ENCODE results near the gene IL6R.
"Not testable (repeated sequence)": the region's sequence is repeated elsewhere in the genome, so short reads cannot be mapped to it uniquely, and the experiment has no call there.

IL6R gene

DNA sequence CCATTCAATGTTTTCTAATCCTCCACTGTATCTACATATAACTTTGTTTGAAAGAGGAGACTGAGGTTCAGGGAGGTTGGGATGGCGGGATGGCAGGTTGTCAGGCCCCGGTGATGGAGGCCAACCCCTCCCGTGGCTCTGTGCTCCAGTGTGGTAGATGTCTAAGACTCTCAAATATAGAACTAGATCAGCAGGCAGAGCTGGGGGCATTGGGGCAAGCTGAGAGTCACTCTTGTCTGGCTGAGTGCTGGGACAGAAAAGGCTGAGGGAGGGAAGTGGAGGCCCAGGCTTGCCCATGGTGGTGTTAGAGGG lies 1.7 kb downstream of the IL6R start:
- no peak for DNase-seq (ENCODE audit: low read depth)

- no peak for DNase-seq (ENCODE audit: low read depth)
Measured at GRCh38 chr1:154407198-154408091, 2.3 kb downstream of the IL6R start.

DNA sequence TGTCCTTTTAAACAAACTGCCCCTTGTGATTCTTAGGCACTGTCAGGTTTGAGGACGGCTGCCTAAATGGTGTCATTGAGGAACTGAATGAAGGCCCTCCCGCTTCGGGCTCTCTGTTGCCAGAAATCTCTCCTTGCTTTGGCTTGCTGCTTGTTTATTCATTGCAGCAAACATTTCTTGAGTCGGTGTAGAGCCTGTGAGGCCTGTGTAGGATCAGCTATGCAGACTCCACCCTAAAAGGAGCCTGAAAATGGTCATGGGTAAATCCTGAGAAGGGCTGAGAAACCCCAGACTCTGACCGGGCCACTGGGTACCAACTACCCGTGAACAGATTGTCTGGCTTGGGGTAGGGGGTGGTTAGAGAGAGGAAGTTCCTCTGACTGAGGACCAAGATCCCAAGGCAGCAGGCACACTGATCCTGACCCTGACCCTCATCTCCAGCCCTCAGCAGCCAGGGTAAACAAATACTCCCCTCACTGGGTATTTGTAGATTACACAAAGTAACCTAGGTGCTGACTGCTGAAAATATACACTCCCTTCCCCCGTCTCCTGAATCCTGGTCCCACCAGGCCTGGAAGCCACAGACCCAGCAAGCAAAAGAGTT lies 3.1 kb downstream of the IL6R start:
- DNase-seq (ENCODE audit: low read depth): no peak

DNA sequence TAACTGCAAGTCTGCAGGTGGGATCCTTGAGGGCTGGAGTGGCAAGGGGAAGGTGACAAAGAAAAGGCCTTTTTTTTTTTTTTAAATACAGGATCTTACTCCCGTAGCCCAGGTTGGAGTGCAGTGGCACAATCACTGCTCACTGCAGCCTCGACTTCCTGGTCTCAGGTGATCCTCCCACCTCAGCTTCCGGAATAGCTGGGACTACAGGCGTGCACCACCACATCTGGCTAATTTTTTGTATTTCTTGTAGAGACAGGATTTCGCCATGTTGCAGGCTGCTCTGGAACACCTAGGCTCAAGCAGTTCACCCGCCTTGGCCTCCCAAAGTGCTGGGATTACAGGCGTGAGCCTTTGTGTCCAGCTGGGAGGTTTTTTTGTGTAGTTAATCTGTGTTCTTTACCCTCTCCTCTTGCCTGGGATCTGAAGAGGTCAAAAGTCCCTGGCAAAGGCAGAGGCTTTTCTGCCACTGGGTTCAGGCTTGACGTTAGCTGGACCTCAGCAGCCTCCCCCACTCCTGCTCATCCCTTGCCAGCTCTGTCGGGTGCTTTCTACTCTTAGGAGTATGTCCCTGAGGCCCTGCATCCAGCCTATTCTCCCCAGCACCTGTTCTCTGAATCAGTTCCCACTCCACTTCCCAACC lies 5.2 kb downstream of the IL6R start:
- DNase-seq (ENCODE audit: low read depth): no peak

DNA sequence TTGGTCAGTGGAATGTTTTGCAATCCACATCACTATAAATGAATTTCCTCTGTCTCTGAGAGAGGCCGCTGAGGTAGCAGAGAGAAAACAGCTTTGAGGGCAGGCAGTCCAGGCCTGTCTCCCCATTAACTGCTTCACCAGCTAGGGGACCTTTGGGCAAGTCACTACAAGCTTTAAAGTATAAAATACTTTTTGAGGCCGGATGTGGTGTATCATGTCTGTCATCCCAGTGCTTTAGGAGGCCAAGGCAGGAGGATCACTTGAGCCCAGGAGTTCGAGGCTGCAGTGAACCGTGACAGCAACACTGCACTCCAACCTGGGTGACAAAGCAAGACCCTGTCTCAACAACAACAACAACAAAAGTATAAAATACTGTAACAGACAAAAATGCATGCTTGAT lies 6.4 kb downstream of the IL6R start:
- no peak for DNase-seq (ENCODE audit: low read depth)

DNA sequence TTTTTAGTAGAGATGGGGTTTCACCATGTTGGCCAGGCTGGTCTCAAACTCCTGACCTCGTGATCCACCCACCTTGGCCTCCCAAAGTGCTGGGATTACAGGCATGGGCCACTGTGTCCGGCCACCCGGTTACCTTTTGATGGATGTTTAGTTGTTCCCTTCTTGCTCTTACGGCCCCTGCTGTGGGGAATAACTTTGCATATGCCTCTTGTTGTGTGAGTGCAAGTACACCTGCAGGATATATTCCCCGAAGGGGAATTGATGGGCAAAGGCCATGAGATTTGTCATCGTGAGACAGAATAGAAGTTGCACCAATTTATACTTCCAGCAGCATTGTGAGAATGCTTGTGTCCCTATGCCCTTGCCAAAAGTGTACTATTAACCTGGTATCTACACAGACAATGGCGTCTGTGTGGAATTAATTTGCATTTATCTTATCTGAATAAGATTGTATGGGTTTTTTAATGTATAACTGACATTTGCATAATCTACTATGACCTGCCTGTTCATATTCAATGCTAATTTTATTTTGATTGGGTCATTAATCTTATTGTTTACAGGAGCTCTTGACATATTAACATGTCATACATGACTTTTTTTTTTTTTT lies 8.1 kb downstream of the IL6R start:
- no peak for DNase-seq (ENCODE audit: low read depth)

DNA sequence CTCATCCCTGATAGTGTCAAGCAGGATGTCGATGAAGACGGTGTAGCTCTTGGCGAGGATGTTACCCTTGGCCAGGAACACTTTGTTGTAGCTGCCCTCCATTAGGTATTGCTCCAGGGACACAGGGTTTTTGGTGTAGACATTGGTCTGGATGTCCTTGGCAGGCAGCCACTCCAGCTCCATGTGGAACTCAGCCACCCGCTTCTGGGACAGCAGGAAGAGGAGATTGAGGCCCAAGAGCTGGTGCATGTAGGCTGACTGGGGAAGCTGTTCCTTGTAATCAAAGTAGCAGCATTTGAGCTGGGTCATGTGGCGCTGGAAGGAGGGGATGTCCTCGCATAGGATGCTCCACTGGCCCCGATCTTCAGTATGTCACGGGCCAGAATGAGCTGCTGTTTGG lies 9.5 kb downstream of the IL6R start:
- DNase-seq (ENCODE audit: low read depth): no peak

DNA sequence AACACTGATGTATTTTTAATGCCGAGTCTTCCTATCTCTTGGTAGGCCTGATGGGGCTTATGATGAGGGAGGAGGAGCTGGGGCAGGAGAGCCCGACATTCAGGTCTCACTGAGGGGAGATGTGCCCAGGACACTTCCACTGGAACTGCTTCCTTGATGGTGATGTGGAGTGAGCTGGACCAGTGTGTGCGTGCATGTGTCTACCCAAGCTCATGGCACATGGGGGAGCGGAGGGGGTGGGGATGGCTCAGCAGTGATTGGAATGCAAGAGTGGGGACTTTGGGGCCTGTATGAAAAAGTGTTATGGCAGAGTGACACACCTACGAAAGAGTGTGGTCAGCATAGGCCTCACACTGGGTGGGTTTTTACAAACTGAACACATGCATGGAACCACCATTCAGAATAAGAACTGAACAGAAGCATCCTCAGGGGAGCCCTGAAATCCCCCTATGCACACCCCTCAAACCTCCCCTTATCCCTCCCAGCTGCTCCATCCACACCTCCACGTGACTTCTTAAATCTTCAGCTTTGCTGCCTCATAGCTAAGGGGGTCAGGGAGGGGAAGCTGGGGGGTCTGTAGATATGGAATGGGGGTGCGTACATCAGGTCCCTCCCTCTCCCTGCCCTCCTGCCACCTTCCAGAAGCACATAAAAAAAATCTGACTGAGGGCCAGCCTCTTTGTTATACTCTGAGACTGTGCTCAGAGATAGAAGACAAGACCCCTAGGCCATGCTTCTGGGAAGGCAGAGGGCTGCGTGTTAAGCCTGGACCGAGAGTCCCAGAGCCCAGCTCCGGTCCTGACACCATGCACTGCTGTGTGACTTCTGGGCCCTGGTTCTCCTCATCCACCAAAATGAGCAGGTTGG lies 11.6 kb downstream of the IL6R start:
- no peak for DNase-seq (ENCODE audit: low read depth)

GRCh38 chr1:154417338-154417608 lies 12.1 kb downstream of the IL6R start:
- DNase-seq (ENCODE audit: low read depth): no peak

DNA sequence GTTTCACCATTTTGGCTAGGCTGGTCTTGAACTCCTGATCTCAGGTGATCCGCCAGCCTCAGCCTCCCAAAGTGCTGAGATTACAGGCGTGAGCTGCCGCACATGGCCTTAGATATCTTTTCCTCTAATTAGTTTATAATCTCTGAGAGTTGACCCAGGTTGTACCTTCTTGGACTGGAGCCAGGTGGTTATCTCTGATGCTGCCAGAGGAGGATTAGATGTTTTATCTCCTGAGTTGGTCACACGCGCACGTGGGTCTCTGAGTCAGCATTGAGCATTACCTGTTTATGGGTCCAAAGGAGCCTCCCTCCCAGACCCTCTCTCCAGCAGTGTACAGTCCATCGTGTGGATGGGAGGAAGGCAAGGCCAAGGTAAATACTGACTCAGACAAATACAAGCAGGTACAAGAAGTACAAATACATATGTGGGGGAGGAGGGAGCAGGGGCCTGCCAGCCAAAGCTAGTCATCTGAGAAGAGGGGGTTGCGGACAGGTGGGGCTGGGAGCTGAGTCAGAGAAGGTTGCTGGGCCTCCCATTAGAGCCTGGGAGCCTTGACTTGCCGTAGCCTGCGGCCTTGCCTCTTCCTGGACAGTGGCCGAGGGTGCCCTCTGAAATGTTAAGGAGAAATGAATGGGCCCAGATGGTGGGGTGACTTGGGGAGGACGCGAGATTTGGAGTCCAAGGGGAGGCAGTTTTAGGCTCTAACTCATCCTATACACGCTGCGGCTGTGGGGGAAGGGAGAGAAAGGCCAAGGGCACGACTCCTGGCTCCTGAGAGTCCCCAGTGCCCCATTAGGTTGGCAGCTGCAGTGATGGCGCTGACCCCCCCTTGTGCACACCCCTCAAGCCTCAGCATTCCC lies 13.1 kb downstream of the IL6R start:
- no peak for DNase-seq (ENCODE audit: low read depth)

GRCh38 chr1:154418923-154419619 lies 13.9 kb downstream of the IL6R start:
- DNase-seq (ENCODE audit: low read depth): no peak

- peak; percentile 88 for DNase-seq (ENCODE audit: low read depth)
Measured at GRCh38 chr1:154419620-154420571, 14.8 kb downstream of the IL6R start.

DNA sequence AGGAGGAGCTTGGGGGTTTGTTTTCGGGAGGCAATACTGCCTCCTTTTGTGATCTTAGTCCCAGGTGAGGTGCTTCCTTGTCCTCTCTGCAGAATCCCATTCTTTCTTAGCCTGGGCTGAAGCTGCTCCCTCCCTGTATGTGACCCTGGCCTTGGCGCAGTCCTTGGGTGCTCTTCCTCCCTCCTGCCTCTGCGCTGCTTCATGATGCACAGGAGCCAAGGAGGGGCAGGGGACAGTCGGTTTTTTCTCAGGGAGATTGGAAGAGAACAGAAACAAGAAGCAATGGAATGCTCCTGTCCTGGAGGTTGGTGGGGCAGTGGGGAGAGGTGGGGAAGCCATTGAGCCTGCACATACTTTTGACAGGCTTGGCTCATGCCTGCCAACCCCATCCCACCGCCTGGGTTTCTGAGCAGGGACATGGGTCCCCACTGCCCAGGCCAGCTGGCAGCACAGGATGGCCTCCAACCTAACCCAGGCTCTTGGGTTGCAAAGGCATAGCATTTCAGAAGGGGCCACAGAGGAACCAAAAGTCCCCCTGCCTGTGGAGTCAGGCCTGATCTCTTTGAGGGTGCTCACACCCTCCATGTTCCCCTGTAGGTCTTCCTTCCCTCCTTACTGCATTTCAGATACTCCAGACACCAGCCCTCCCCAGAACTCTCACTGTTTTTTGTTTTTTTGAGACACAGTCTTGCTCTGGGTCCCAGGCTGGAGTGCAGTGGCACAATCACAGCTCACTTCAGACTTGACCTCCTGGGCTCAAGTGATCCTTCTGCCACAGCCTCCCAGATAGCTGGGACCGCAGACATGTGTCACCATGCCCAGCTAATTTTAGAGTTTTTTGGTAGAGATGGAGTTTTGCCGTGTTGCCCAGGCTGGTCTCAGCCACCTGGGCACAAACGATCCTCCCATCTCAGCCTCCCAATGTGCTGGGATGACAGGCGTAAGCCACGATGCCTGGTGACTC lies 16.1 kb downstream of the IL6R start:
- no peak for DNase-seq (ENCODE audit: low read depth)

- DNase-seq (ENCODE audit: low read depth): not testable (repeated sequence)
Measured at GRCh38 chr1:154422049-154422448, 16.9 kb downstream of the IL6R start.

DNA sequence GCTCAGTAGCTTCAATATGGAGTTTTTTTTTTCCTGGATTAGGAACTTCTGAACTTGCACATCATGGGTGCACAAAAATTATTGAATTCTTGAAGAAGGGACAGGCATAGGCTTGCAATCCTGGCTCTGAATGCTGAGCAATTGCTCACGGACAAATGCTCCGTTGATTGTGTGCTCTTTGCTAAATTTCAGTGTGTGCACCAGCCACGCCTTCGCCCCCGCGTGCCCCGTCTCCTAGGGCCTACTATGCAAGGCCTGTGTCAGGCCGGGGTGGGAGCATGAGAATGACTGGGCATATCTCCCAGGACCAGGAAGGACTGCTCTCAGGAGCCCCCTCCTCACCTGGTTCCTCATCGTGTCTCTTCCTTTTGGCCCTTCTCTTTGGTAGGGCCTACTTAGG lies 17.4 kb downstream of the IL6R start:
- no peak for DNase-seq (ENCODE audit: low read depth)

DNA sequence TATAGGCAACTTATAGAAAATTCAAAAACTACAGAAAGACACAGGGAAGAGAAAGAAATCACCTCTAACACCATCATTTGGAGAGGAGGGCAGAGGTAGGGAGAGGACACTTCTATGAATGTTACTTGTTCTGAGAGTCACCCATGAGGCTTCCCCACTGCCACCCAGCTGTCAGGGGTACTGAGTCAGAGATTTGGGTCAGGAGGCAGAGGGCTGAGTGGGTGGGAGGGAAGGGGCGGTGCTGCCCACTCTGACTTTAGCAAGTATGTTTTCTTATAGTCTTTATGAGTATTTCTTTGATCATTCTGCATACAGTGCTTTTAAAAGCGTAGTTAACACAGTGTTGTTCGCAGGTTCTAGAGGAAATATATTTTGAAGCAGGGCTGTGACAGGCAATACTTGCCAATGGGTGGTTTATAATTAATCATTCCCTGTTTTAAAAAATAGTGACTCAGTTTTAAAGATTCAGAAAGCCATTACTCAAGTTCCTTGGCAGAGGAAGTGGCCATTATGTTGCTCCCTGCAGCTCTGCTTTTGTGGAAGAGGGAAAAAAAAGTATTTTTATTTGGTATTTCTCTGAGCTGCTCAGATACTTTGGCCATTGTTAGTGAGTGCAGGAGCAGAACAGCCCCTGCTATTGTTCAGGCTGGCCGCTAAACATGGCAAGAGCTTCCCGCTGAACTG lies 18.3 kb downstream of the IL6R start:
- peak; percentile 71 for DNase-seq (ENCODE audit: low read depth)

- no peak for DNase-seq (ENCODE audit: low read depth)
Measured at GRCh38 chr1:154423988-154424326, 18.8 kb downstream of the IL6R start.

DNA sequence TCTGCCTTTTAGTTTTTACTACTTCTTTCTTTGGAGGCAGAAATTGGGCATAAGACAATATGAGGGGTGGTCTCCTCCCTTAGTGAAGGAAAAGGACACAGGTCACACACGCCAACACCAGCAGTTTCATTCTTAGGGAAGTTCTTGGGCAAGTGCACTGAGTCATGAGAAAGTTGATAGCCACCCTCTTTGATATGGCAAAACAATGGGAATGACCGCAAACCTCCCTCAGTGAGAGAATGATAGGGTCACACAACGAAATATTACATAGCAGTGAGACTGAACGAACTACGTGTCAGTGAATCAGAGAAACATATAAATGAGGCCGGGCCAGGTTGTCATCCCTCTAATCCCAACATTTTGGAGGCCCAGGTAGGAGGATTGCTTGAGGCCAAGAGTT lies 20.0 kb downstream of the IL6R start:
- DNase-seq (ENCODE audit: low read depth): no peak
